Measurements from ENCODE around the gene UBR7.

Gene UBR7

GRCh38 chr14:93266127-93266526 lies 59.1 kb downstream of the UBR7 start:
- Histone ChIP-seq H3K9me3 (ENCODE audit: insufficient read depth, low read length, severe bottlenecking) (no peaks in the 10 kb centered on the region), H4K20me1 (ENCODE audit: insufficient read depth, low read length) (peaks cover 9% of the 10 kb centered on the region; the same call in 1 of the 2 replicates), H3K4me3 (ENCODE audit: low read depth in 1 of 2, low read length in 2 of 2) (no peak overlapping the region), H3K36me3 (ENCODE audit: insufficient read depth, low read length) (peaks cover 19% of the 10 kb centered on the region), H2AFZ (ENCODE audit: low read depth, low read length) (no peak overlapping the region), H3K79me2 (ENCODE audit: insufficient read depth, low read length) (no peaks in the 10 kb centered on the region; the same call in 1 of the 2 replicates), H3K4me1 (ENCODE audit: insufficient read depth, low read length) (no peaks in the 10 kb centered on the region), H3K27ac (ENCODE audit: low read length) (no peak overlapping the region), H3K27me3 (ENCODE audit: insufficient read depth, low read length, poor library complexity) (no peaks in the 10 kb centered on the region), H3K9ac (ENCODE audit: low read depth, low read length) (no peak overlapping the region), H3K4me2 (ENCODE audit: insufficient read depth, low read length) (no peak overlapping the region)
- no peak for TF ChIP-seq CTCF (IDR thresholded peaks at IDR 0.05; ENCODE audit: borderline replicate concordance, extremely low read depth, low read length, poor library complexity, severe bottlenecking)
- no peak for TF ChIP-seq EZH2 (IDR thresholded peaks at IDR 0.05; ENCODE audit: borderline replicate concordance, low read depth, low read length, severe bottlenecking)
- ATAC-seq (ENCODE audit: insufficient read depth, low read depth) (no peak), DNase-seq (no peak)

- Histone ChIP-seq H3K4me2 (ENCODE audit: insufficient read depth, low read length) (no peak overlapping the region), H3K36me3 (ENCODE audit: insufficient read depth, low read length) (peaks cover 18% of the 10 kb centered on the region), H3K9ac (ENCODE audit: low read depth, low read length) (no peak overlapping the region), H3K27ac (ENCODE audit: low read length) (no peak overlapping the region), H2AFZ (ENCODE audit: low read depth, low read length) (no peak overlapping the region), H3K79me2 (ENCODE audit: insufficient read depth, low read length) (no peaks in the 10 kb centered on the region; the same call in 1 of the 2 replicates), H4K20me1 (ENCODE audit: insufficient read depth, low read length) (peaks cover 9% of the 10 kb centered on the region; the same call in 1 of the 2 replicates), H3K4me3 (ENCODE audit: low read depth in 1 of 2, low read length in 2 of 2) (no peak overlapping the region), H3K4me1 (ENCODE audit: insufficient read depth, low read length) (no peaks in the 10 kb centered on the region), H3K9me3 (ENCODE audit: insufficient read depth, low read length, severe bottlenecking) (no peaks in the 10 kb centered on the region), H3K27me3 (ENCODE audit: insufficient read depth, low read length, poor library complexity) (no peaks in the 10 kb centered on the region)
- DNase-seq (no peak), ATAC-seq (ENCODE audit: insufficient read depth, low read depth) (no peak)
- TF ChIP-seq EZH2 (IDR thresholded peaks at IDR 0.05; ENCODE audit: borderline replicate concordance, low read depth, low read length, severe bottlenecking) (no peak), CTCF (IDR thresholded peaks at IDR 0.05; ENCODE audit: borderline replicate concordance, extremely low read depth, low read length, poor library complexity, severe bottlenecking) (no peak)
These were observed 60.2 kb downstream of the UBR7 start for GRCh38 chr14:93267149-93267711.

- Histone ChIP-seq H3K36me3 (ENCODE audit: insufficient read depth, low read length) (peaks cover 11% of the 10 kb centered on the region), H3K9me3 (ENCODE audit: insufficient read depth, low read length, severe bottlenecking) (no peaks in the 10 kb centered on the region), H4K20me1 (ENCODE audit: insufficient read depth, low read length) (peaks cover 16% of the 10 kb centered on the region; the same call in 1 of the 2 replicates), H3K79me2 (ENCODE audit: insufficient read depth, low read length) (no peaks in the 10 kb centered on the region; the same call in 1 of the 2 replicates), H3K4me2 (ENCODE audit: insufficient read depth, low read length) (no peak overlapping the region), H3K9ac (ENCODE audit: low read depth, low read length) (no peak overlapping the region), H3K27me3 (ENCODE audit: insufficient read depth, low read length, poor library complexity) (no peaks in the 10 kb centered on the region), H3K4me1 (ENCODE audit: insufficient read depth, low read length) (no peaks in the 10 kb centered on the region), H3K4me3 (ENCODE audit: low read depth in 1 of 2, low read length in 2 of 2) (no peak overlapping the region), H3K27ac (ENCODE audit: low read length) (no peak overlapping the region), H2AFZ (ENCODE audit: low read depth, low read length) (no peak overlapping the region)
- no peak for ATAC-seq (ENCODE audit: insufficient read depth, low read depth)
- TF ChIP-seq EZH2 (IDR thresholded peaks at IDR 0.05; ENCODE audit: borderline replicate concordance, low read depth, low read length, severe bottlenecking), result no peak
- no peak for DNase-seq
These were observed 61.4 kb downstream of the UBR7 start for GRCh38 chr14:93268406-93268805.

GRCh38 chr14:93269341-93270068 lies 62.4 kb downstream of the UBR7 start:
- Histone ChIP-seq H3K27ac (ENCODE audit: low read length) (no peak overlapping the region), H2AFZ (ENCODE audit: low read depth, low read length) (no peak overlapping the region), H3K4me2 (ENCODE audit: insufficient read depth, low read length) (no peak overlapping the region), H3K4me1 (ENCODE audit: insufficient read depth, low read length) (no peaks in the 10 kb centered on the region), H3K4me3 (ENCODE audit: low read depth in 1 of 2, low read length in 2 of 2) (no peak overlapping the region), H3K27me3 (ENCODE audit: insufficient read depth, low read length, poor library complexity) (no peaks in the 10 kb centered on the region), H3K79me2 (ENCODE audit: insufficient read depth, low read length) (no peaks in the 10 kb centered on the region; the same call in 1 of the 2 replicates), H3K9ac (ENCODE audit: low read depth, low read length) (no peak overlapping the region), H4K20me1 (ENCODE audit: insufficient read depth, low read length) (peaks cover 20% of the 10 kb centered on the region; the same call in 1 of the 2 replicates), H3K36me3 (ENCODE audit: insufficient read depth, low read length) (peaks cover 9% of the 10 kb centered on the region; the same call in 1 of the 2 replicates), H3K9me3 (ENCODE audit: insufficient read depth, low read length, severe bottlenecking) (no peaks in the 10 kb centered on the region)
- no peak for TF ChIP-seq CTCF (IDR thresholded peaks at IDR 0.05; ENCODE audit: borderline replicate concordance, extremely low read depth, low read length, poor library complexity, severe bottlenecking)
- no peak for TF ChIP-seq EZH2 (IDR thresholded peaks at IDR 0.05; ENCODE audit: borderline replicate concordance, low read depth, low read length, severe bottlenecking)
- DNase-seq (no peak), ATAC-seq (ENCODE audit: insufficient read depth, low read depth) (no peak)

All from DND-41 (cell line).